H54 (cell line): ENCODE results near the gene SUMO3.
"Not testable (repeated sequence)": the region's sequence is repeated elsewhere in the genome, so short reads cannot be mapped to it uniquely, and the experiment has no call there.

Source experiments
- DNase-seq: peaks from one replicate; pipeline ENCODE4 v3.0.0; 2011; ENCODE audit warnings: low spot score, mixed read lengths; ENCODE audit not compliant: insufficient read length
- FAIRE-seq: peaks from 3 replicates; lab custom pipeline; 2011; peaks lifted over from hg19 to GRCh38; lab: Jason Lieb, UNC
- POLR2A ChIP-seq: IDR thresholded peaks from 2 replicates; pipeline ENCODE4 v1.6.1; 2011; ENCODE audit warnings: low read depth, mild to moderate bottlenecking, low read length

Gene SUMO3

GRCh38 chr21:44842087-44842486 is 24.2 kb upstream of the SUMO3 start:
- no peak for DNase-seq
- TF ChIP-seq POLR2A: no peak
- no peak for FAIRE-seq

- no peak for DNase-seq
- FAIRE-seq: no peak
- TF ChIP-seq POLR2A: no peak
These were observed 22.9 kb upstream of the SUMO3 start for GRCh38 chr21:44840771-44841170.

- DNase-seq: no peak
- TF ChIP-seq POLR2A: no peak
- FAIRE-seq: no peak
These were observed 21.1 kb upstream of the SUMO3 start for GRCh38 chr21:44838951-44839350.

- DNase-seq (no peak), FAIRE-seq (no peak)
- no peak for TF ChIP-seq POLR2A
These were observed 20.4 kb upstream of the SUMO3 start for GRCh38 chr21:44838039-44838895.

- no peak for DNase-seq
- TF ChIP-seq POLR2A: no peak
- FAIRE-seq: no peak
These were observed 19.7 kb upstream of the SUMO3 start for GRCh38 chr21:44837537-44837936.

- DNase-seq (peak; percentile 73), FAIRE-seq (no peak)
- no peak for TF ChIP-seq POLR2A
These were observed 19.0 kb upstream of the SUMO3 start for GRCh38 chr21:44836666-44837471.

GRCh38 chr21:44836349-44836665 is 18.4 kb upstream of the SUMO3 start:
- FAIRE-seq: no peak
- no peak for DNase-seq
- no peak for TF ChIP-seq POLR2A

GRCh38 chr21:44835647-44835973 is 17.7 kb upstream of the SUMO3 start:
- DNase-seq: no peak
- no peak for TF ChIP-seq POLR2A
- no peak for FAIRE-seq

- no peak for FAIRE-seq
- no peak for TF ChIP-seq POLR2A
These were observed 17.2 kb upstream of the SUMO3 start for GRCh38 chr21:44834951-44835646.

GRCh38 chr21:44834231-44834950 is 16.5 kb upstream of the SUMO3 start:
- no peak for TF ChIP-seq POLR2A
- DNase-seq: no peak
- FAIRE-seq: no peak

More at GRCh38 chr21:44834951-44835646, 17.2 kb upstream of the SUMO3 start:
- DNase-seq: no peak

GRCh38 chr21:44833663-44834062 is 15.8 kb upstream of the SUMO3 start:
- DNase-seq (no peak), FAIRE-seq (no peak)
- TF ChIP-seq POLR2A: no peak

GRCh38 chr21:44832516-44833255 is 14.8 kb upstream of the SUMO3 start:
- not testable (repeated sequence) for FAIRE-seq, DNase-seq
